Neural progenitor cell (in vitro differentiated cells): ENCODE results near the gene RAB29. TPM values are rescaled to one million over a fixed set of nuclear protein-coding genes. Genes with fewer than 3 reads are reported as not detected.

Experiments
- DNase-seq: peaks from one replicate; pipeline ENCODE4 v3.0.0-alpha.2; 2016; ENCODE audit warnings: low spot score
- H2AFZ ChIP-seq: fragments of 200-600 bp; sonication (generic); replicated peaks from 2 replicates; pipeline ENCODE4 v1.6.1; 2016; ENCODE audit warnings: antibody characterized with exemption
- H3F3A ChIP-seq: fragments of 200-600 bp; sonication (generic); 2 replicates; pipeline ENCODE4 v1.6.1; 2016; ENCODE audit warnings: antibody characterized with exemption, low read depth
- H3K27ac ChIP-seq: fragments of 200-600 bp; sonication (generic); 2 replicates; pipeline ENCODE4 v1.5.1; 2016; ENCODE audit warnings: mild to moderate bottlenecking
- H3K27me3 ChIP-seq: fragments of 200-600 bp; sonication (generic); 2 replicates; pipeline ENCODE4 v1.6.1; 2016; ENCODE audit warnings: mild to moderate bottlenecking, moderate library complexity
- H3K36me3 ChIP-seq: fragments of 200-600 bp; sonication (generic); 2 replicates; pipeline ENCODE4 v1.5.1; 2016
- H3K4me1 ChIP-seq: fragments of 200-600 bp; sonication (generic); 2 replicates; pipeline ENCODE4 v1.6.1; 2016; ENCODE audit warnings: mixed run types
- H3K4me2 ChIP-seq: fragments of 200-600 bp; sonication (generic); 2 replicates; pipeline ENCODE4 v1.6.1; 2016
- H3K4me3 ChIP-seq: fragments of 200-600 bp; sonication (generic); 2 replicates; pipeline ENCODE4 v1.5.1; 2016
- H3K79me2 ChIP-seq: fragments of 200-600 bp; sonication (generic); 2 replicates; pipeline ENCODE4 v1.6.1; 2016; ENCODE audit warnings: low read depth
- H3K9ac ChIP-seq: fragments of 200-600 bp; sonication (generic); 2 replicates; pipeline ENCODE4 v1.6.1; 2016
- H3K9me3 ChIP-seq: fragments of 200-600 bp; sonication (generic); 2 replicates; pipeline ENCODE4 v1.5.1; 2016; ENCODE audit warnings: low read depth
- H4K20me1 ChIP-seq: fragments of 200-600 bp; sonication (generic); 2 replicates; pipeline ENCODE4 v1.6.1; 2016; ENCODE audit warnings: low read depth
- H3K27ac Mint-ChIP-seq: 3 replicates; pipeline ENCODE4 v1.8.0; 2021; ENCODE audit warnings: mixed read lengths
- H3K27me3 Mint-ChIP-seq: 2 replicates; pipeline ENCODE4 v1.8.0; 2022; ENCODE audit warnings: low read depth, mild to moderate bottlenecking, inconsistent platforms, moderate library complexity, mixed read lengths; ENCODE audit not compliant: insufficient read depth
- H3K36me3 Mint-ChIP-seq: 3 replicates; pipeline ENCODE4 v1.8.0; 2021; ENCODE audit warnings: mixed read lengths
- H3K4me1 Mint-ChIP-seq: 3 replicates; pipeline ENCODE4 v1.8.0; 2021; ENCODE audit warnings: mixed read lengths
- H3K4me3 Mint-ChIP-seq: 3 replicates; pipeline ENCODE4 v1.8.0; 2021; ENCODE audit warnings: mild to moderate bottlenecking, moderate library complexity, mixed read lengths
- H3K9me3 Mint-ChIP-seq: 3 replicates; pipeline ENCODE4 v1.8.0; 2020; ENCODE audit warnings: mixed read lengths
- CTCF ChIP-seq: fragments of 200-600 bp; sonication (generic); IDR thresholded peaks from 2 replicates; pipeline ENCODE4 v1.5.1; 2017; ENCODE audit warnings: antibody characterized with exemption, mild to moderate bottlenecking
- EZH2 ChIP-seq: fragments of 200-600 bp; sonication (generic); IDR thresholded peaks from 2 replicates; pipeline ENCODE4 v1.6.1; 2017; ENCODE audit warnings: antibody characterized with exemption, mild to moderate bottlenecking, moderate library complexity
- EZH2phosphoT487 ChIP-seq: fragments of 200-600 bp; sonication (generic); IDR thresholded peaks from 2 replicates; pipeline ENCODE4 v1.6.1; 2017; ENCODE audit warnings: antibody characterized with exemption
- total RNA-seq: library from RNA; depleted of rRNA; stranded (reverse); fragments of >200 nt; gene quantifications from 2 replicates; pipeline ENCODE4 v1.2.3, GENCODE V29; 2015; ENCODE audit warnings: low replicate concordance

The RAB29 gene
- total RNA-seq, 1 donor from 2014 or later: 3.8 TPM

- Histone ChIP-seq H4K20me1 (peaks cover 3% of the 10 kb centered on the region), H3K4me1 (peaks cover 25% of the 10 kb centered on the region), H3K27ac (peak overlapping the region; percentile 62), H3K4me2 (no peak overlapping the region), H3F3A (peaks cover 20% of the 10 kb centered on the region), H3K79me2 (no peaks in the 10 kb centered on the region), H3K4me3 (no peak overlapping the region), H3K9me3 (no peaks in the 10 kb centered on the region), H3K9ac (no peak overlapping the region), H3K27me3 (no peaks in the 10 kb centered on the region), H2AFZ (no peak overlapping the region), H3K36me3 (no peaks in the 10 kb centered on the region)
- peak overlapping the region; percentile 29 for H3K27ac Mint-ChIP-seq
- TF ChIP-seq EZH2phosphoT487: no peak
- no peak for TF ChIP-seq EZH2
- TF ChIP-seq CTCF: no peak
- DNase-seq: no peak
- peaks cover 14% of the 10 kb centered on the region for H3K4me1 Mint-ChIP-seq
- no peaks in the 10 kb centered on the region for H3K9me3 Mint-ChIP-seq
- H3K4me3 Mint-ChIP-seq: no peak overlapping the region
- peaks cover 20% of the 10 kb centered on the region for H3K36me3 Mint-ChIP-seq
- peaks cover 2% of the 10 kb centered on the region for H3K27me3 Mint-ChIP-seq
Observed at GRCh38 chr1:205792481-205792881, 17.2 kb upstream of the RAB29 start.

GRCh38 chr1:205791568-205792180, 16.4 kb upstream of the RAB29 start:
- no peaks in the 10 kb centered on the region for H3K79me2 ChIP-seq
- H3K27me3 Mint-ChIP-seq: peaks cover 1% of the 10 kb centered on the region
- H3K4me1 ChIP-seq: peaks cover 31% of the 10 kb centered on the region
- no peaks in the 10 kb centered on the region for H3K27me3 ChIP-seq
- no peak overlapping the region for H3K4me3 Mint-ChIP-seq
- H3K9me3 Mint-ChIP-seq: no peaks in the 10 kb centered on the region
- peak overlapping the region; percentile 62 for H3K27ac ChIP-seq
- peaks cover 22% of the 10 kb centered on the region for H3F3A ChIP-seq
- peaks cover 3% of the 10 kb centered on the region for H4K20me1 ChIP-seq
- H2AFZ ChIP-seq: no peak overlapping the region
- peak; percentile 89 for DNase-seq
- H3K27ac Mint-ChIP-seq: peak overlapping the region; percentile 11
- peak overlapping the region; percentile 64 for H3K4me2 ChIP-seq
- no peaks in the 10 kb centered on the region for H3K9me3 ChIP-seq
- no peak for TF ChIP-seq EZH2phosphoT487
- peak; percentile 83 for TF ChIP-seq CTCF
- no peaks in the 10 kb centered on the region for H3K36me3 ChIP-seq
- no peak overlapping the region for H3K9ac ChIP-seq
- peaks cover 14% of the 10 kb centered on the region for H3K4me1 Mint-ChIP-seq
- H3K4me3 ChIP-seq: no peak overlapping the region
- H3K36me3 Mint-ChIP-seq: peaks cover 15% of the 10 kb centered on the region

GRCh38 chr1:205787287-205787916, 12.1 kb upstream of the RAB29 start:
- Histone ChIP-seq H3K4me1 (peaks cover 21% of the 10 kb centered on the region), H2AFZ (no peak overlapping the region), H3K9ac (no peak overlapping the region), H3K9me3 (no peaks in the 10 kb centered on the region), H4K20me1 (no peaks in the 10 kb centered on the region), H3K79me2 (no peaks in the 10 kb centered on the region), H3K36me3 (no peaks in the 10 kb centered on the region), H3K4me2 (no peak overlapping the region), H3F3A (peaks cover 13% of the 10 kb centered on the region), H3K4me3 (no peak overlapping the region), H3K27ac (no peak overlapping the region), H3K27me3 (no peaks in the 10 kb centered on the region)
- peaks cover 17% of the 10 kb centered on the region for H3K4me1 Mint-ChIP-seq
- no peaks in the 10 kb centered on the region for H3K9me3 Mint-ChIP-seq
- H3K36me3 Mint-ChIP-seq: peaks cover 4% of the 10 kb centered on the region
- no peak overlapping the region for H3K4me3 Mint-ChIP-seq
- no peak for TF ChIP-seq EZH2phosphoT487
- no peak for TF ChIP-seq CTCF
- TF ChIP-seq EZH2: no peak
- H3K27ac Mint-ChIP-seq: no peak overlapping the region
- H3K27me3 Mint-ChIP-seq: no peaks in the 10 kb centered on the region
- DNase-seq: no peak
